Endothelial cell of umbilical vein (primary cell): Measurements from ENCODE around the gene BCO2. TPM values are rescaled to one million over a fixed set of nuclear protein-coding genes. Genes with fewer than 3 reads are reported as not detected.

Source experiments
- BruUV-seq: library from RNA; stranded (reverse); fragments of 400-500 nt; replicated peaks from 2 replicates; lab custom pipeline; 2021; lab: Mats Ljungman, UMichigan
- CTCF ChIA-PET: fragments of 300-600, 350-600 bp; sonication (Branson Sonifier 250); formaldehyde crosslinking; loops from one replicate; lab custom pipeline; 2021; ENCODE audit warnings: antibody characterized with exemption, inconsistent platforms; lab: Charles Lee
- POLR2A ChIA-PET: fragments of 300-600, 350-600 bp; sonication (Branson Sonifier 250); formaldehyde crosslinking; loops from one replicate; lab custom pipeline; 2021; ENCODE audit warnings: antibody characterized with exemption, inconsistent platforms; lab: Charles Lee
- DNase-seq: peaks from one replicate; pipeline ENCODE4 v3.0.0-alpha.2; 2011; ENCODE audit warnings: low read depth, low spot score
- FAIRE-seq: peaks from 2 replicates; lab custom pipeline; 2011; peaks lifted over from hg19 to GRCh38; lab: Jason Lieb, UNC
- H2AFZ ChIP-seq: 2 replicates; pipeline ENCODE4 v1.6.0; 2012; ENCODE audit warnings: low read depth, low read length, control low read depth, inconsistent platforms
- H3K27ac ChIP-seq: 2 replicates; pipeline ENCODE4 v1.5.1; 2011; ENCODE audit warnings: low read depth, mild to moderate bottlenecking, control low read depth, low read length, moderate library complexity; ENCODE audit not compliant: insufficient read depth
- H3K27me3 ChIP-seq, 2 experiments: 2 replicates each; pipeline versions ENCODE4 v1.6.0 to v1.6.1; 2011; ENCODE audit warnings: low read length in 2 of 2, mixed read lengths in 1 of 2; ENCODE audit not compliant: control insufficient read depth in 2 of 2, insufficient read depth in 2 of 2
- H3K36me3 ChIP-seq, 2 experiments: 2 replicates in 1 of 2; 3 replicates in 1 of 2; pipeline ENCODE4 v1.5.1; 2011; ENCODE audit warnings: low read length in 2 of 2, mild to moderate bottlenecking in 1 of 2, moderate library complexity in 1 of 2; ENCODE audit not compliant: control insufficient read depth in 2 of 2, insufficient read depth in 2 of 2; ENCODE audit errors: extremely low read depth in 1 of 2
- H3K4me1 ChIP-seq: 3 replicates; pipeline ENCODE4 v1.5.1; 2011; ENCODE audit warnings: mild to moderate bottlenecking, low read length; ENCODE audit not compliant: control insufficient read depth, insufficient read depth; ENCODE audit errors: extremely low read depth
- H3K4me2 ChIP-seq: 2 replicates; pipeline ENCODE4 v1.6.1; 2011; ENCODE audit warnings: low read length, control low read depth, mixed read lengths; ENCODE audit not compliant: insufficient read depth
- H3K4me3 ChIP-seq, 3 experiments: fragments of 200-600 bp in 1 of 3; sonication (generic), shearing (Covaris generic) in 1 of 3; replicated peaks in 1 of 3; 2 replicates each; pipeline ENCODE4 v1.5.1; 2011 to 2016; ENCODE audit warnings: control low read depth in 3 of 3, low read length in 3 of 3, mild to moderate bottlenecking in 2 of 3, inconsistent platforms in 1 of 3, low read depth in 1 of 3, moderate library complexity in 1 of 3; ENCODE audit not compliant: insufficient read depth in 1 of 3
- H3K79me2 ChIP-seq: 2 replicates; pipeline ENCODE4 v1.6.0; 2012; ENCODE audit warnings: low read length, inconsistent platforms; ENCODE audit not compliant: control insufficient read depth, insufficient read depth
- H3K9ac ChIP-seq: replicated peaks from 2 replicates; pipeline ENCODE3; 2011; ENCODE audit warnings: low read length, control low read depth; ENCODE audit not compliant: insufficient read depth; ENCODE audit errors: extremely low read depth
- H3K9me1 ChIP-seq: replicated peaks from 3 replicates; pipeline ENCODE4 v1.6.0; 2011; ENCODE audit warnings: mild to moderate bottlenecking, low read length; ENCODE audit not compliant: control insufficient read depth, insufficient read depth; ENCODE audit errors: extremely low read depth
- H3K9me3 ChIP-seq: replicated peaks from 2 replicates; pipeline ENCODE4 v1.5.1; 2012; ENCODE audit warnings: low read length, inconsistent platforms; ENCODE audit not compliant: control insufficient read depth, insufficient read depth
- H4K20me1 ChIP-seq: replicated peaks from 2 replicates; pipeline ENCODE3; 2011; ENCODE audit warnings: mild to moderate bottlenecking, low read length; ENCODE audit not compliant: control insufficient read depth, insufficient read depth; ENCODE audit errors: extremely low read depth
- MAX ChIP-seq: IDR thresholded peaks from 2 replicates; pipeline ENCODE4 v1.6.1; 2011; ENCODE audit not compliant: insufficient read depth, insufficient read length
- MYC ChIP-seq: IDR thresholded peaks from one replicate; pipeline ENCODE4 v1.6.1; 2011; ENCODE audit warnings: mild to moderate bottlenecking, low read depth, low read length
- POLR2A ChIP-seq: IDR thresholded peaks from 2 replicates; pipeline ENCODE4 v1.6.1; 2012; ENCODE audit warnings: low read depth, mild to moderate bottlenecking, control low read depth, low read length
- POLR2AphosphoS5 ChIP-seq: IDR thresholded peaks from 2 replicates; pipeline ENCODE4 v1.6.1; 2012; ENCODE audit warnings: low read depth, mild to moderate bottlenecking, control low read depth, low read length, moderate library complexity; ENCODE audit not compliant: insufficient read depth
- dilution Hi-C: fragments of 300-500 bp; cut with MboI; formaldehyde crosslinking; loops from one replicate; pipeline ENCODE4 v1.15.0; 2019; ENCODE audit warnings: low sequenced_read_pairs; ENCODE audit not compliant: extremely low pct_ligation_motif_present
- intact Hi-C: fragments of 100-400 bp; cut with micrococcal nuclease; formaldehyde crosslinking; loops from one replicate; pipeline ENCODE4 v1.10.0; 2022
- polyA plus RNA-seq, 4 experiments: library from polyadenylated mRNA; depleted of rRNA in 3 of 4; stranded (reverse) in 3 of 4; unstranded in 1 of 4; fragments of >200 nt; gene quantifications; 2 replicates each; pipeline versions ENCODE4 v1.2.1 to v1.2.3, GENCODE V29; 2011 to 2012; ENCODE audit warnings: missing spikeins in 1 of 4
- total RNA-seq: library from RNA; stranded (reverse); gene quantifications from 2 replicates; pipeline ENCODE4 v1.2.3, GENCODE V29; 2021
- TF ChIP-seq, protein P1 (sequence below), 2 donors: IDR thresholded peaks; 1 replicate in 1 of 2; 2 replicates in 1 of 2; pipeline ENCODE4 v1.5.1; 2011; ENCODE audit warnings: low read length in 2 of 2, mild to moderate bottlenecking in 2 of 2, moderate library complexity in 2 of 2, control low read depth in 1 of 2, inconsistent platforms in 1 of 2, low read depth in 1 of 2; ENCODE audit not compliant: insufficient read depth in 1 of 2; ENCODE audit errors: extremely low read depth in 1 of 2

Gene BCO2
- total and polyA plus RNA-seq, 2 donors (not counting 3 experiments of a cell fraction or from before 2014, with no cell fraction given) = 0.58 to 1.9 TPM

GRCh38 chr11:112219476-112220232 is 44.3 kb downstream of the BCO2 start:
- POLR2A ChIA-PET = no interaction called here
- intact Hi-C loops (loop anchor here (1.0 kb wide), 7 partner anchors 61 to 1313 kb away; no protein-coding TSS in a partner anchor), dilution Hi-C loops (no loop called here)
- no peak overlapping the region for H3K4me3 ChIP-seq
- H3K79me2 ChIP-seq = no peaks in the 10 kb centered on the region
- peak; percentile 99 for FAIRE-seq
- no peak overlapping the region for H3K9ac ChIP-seq
- no peak overlapping the region for H3K27ac ChIP-seq
- no peaks in the 10 kb centered on the region for H4K20me1 ChIP-seq
- no TSS peak for BruUV-seq
- peak overlapping the region; percentile 47 for H2AFZ ChIP-seq
- H3K27me3 ChIP-seq = no peaks in the 10 kb centered on the region
- H3K9me3 ChIP-seq = no peaks in the 10 kb centered on the region
- no peak overlapping the region for H3K4me2 ChIP-seq
- H3K4me1 ChIP-seq = peaks cover 11% of the 10 kb centered on the region
- H3K9me1 ChIP-seq = no peaks in the 10 kb centered on the region
- TF ChIP-seq POLR2A = no peak
- no peak for TF ChIP-seq MAX
- TF ChIP-seq MYC = no peak
- TF ChIP-seq, protein P1, sequence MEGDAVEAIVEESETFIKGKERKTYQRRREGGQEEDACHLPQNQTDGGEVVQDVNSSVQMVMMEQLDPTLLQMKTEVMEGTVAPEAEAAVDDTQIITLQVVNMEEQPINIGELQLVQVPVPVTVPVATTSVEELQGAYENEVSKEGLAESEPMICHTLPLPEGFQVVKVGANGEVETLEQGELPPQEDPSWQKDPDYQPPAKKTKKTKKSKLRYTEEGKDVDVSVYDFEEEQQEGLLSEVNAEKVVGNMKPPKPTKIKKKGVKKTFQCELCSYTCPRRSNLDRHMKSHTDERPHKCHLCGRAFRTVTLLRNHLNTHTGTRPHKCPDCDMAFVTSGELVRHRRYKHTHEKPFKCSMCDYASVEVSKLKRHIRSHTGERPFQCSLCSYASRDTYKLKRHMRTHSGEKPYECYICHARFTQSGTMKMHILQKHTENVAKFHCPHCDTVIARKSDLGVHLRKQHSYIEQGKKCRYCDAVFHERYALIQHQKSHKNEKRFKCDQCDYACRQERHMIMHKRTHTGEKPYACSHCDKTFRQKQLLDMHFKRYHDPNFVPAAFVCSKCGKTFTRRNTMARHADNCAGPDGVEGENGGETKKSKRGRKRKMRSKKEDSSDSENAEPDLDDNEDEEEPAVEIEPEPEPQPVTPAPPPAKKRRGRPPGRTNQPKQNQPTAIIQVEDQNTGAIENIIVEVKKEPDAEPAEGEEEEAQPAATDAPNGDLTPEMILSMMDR (IDR thresholded peaks at IDR 0.05; ENCODE audit: extremely low read depth in 1 of 2, insufficient read depth in 1 of 2, low read depth in 1 of 2, low read length in 2 of 2) = peak; percentile 57 to 60
- no peak for TF ChIP-seq POLR2AphosphoS5
- no peaks in the 10 kb centered on the region for H3K36me3 ChIP-seq
- CTCF ChIA-PET = interaction anchor here (0.6 to 13.6 kb wide), 22 partner anchors 11 to 1085 kb away, joined by 3 to 540 read pairs (median 4); partner anchors contain the start of genes ALG9 and BCO2
- peak; percentile 80 for DNase-seq
